ENCODE measurements around the gene USP9X.
"Not testable (repeated sequence)": the region's sequence is repeated elsewhere in the genome, so short reads cannot be mapped to it uniquely, and the experiment has no call there.

USP9X gene

GRCh38 chrX:41259516-41259915 lies 174.3 kb downstream of the USP9X start:
- 89% methylated on average over 13 of the region's 13 CpGs for WGBS (ENCODE audit: insufficient coverage)
- Histone ChIP-seq H3K36me3 (ENCODE audit: control insufficient read depth in 4 of 4, insufficient read depth in 4 of 4, low read length in 3 of 4) (no peaks in the 10 kb centered on the region), H3K9me3 (ENCODE audit: control extremely low read depth in 1 of 5, control insufficient read depth in 4 of 5, insufficient read depth in 2 of 5, low read depth in 1 of 5, low read length in 4 of 5) (peaks cover 0 to 3% (median 0%) of the 10 kb centered on the region in 5 experiments), H3K27ac (ENCODE audit: insufficient read depth in 1 of 2, low read depth in 1 of 2, low read length in 2 of 2, poor library complexity in 1 of 2, severe bottlenecking in 2 of 2) (no peak overlapping the region), H3K4me3 (ENCODE audit: control insufficient read depth in 1 of 7, extremely low read depth in 1 of 7, insufficient read depth in 4 of 7, low read depth in 2 of 7, low read length in 6 of 7) (no peak overlapping the region), H3K4me1 (ENCODE audit: control extremely low read depth in 1 of 4, control insufficient read depth in 4 of 4, insufficient read depth in 4 of 4, low read length in 3 of 4) (peaks cover 5 to 12% (median 9%) of the 10 kb centered on the region in 4 experiments), H3K27me3 (replicated peaks in 2 of 5; ENCODE audit: control insufficient read depth in 4 of 5, insufficient read depth in 5 of 5, low read length in 4 of 5) (peaks cover 0 to 7% (median 0%) of the 10 kb centered on the region in 5 experiments)
- CTCF ChIA-PET: interaction anchor here (1.6 kb wide), 1 partner anchor 33 kb away, joined by 5 read pairs; no protein-coding TSS in a partner anchor
- POLR2A ChIA-PET: no interaction called here
- DNase-seq: no peak

DNA sequence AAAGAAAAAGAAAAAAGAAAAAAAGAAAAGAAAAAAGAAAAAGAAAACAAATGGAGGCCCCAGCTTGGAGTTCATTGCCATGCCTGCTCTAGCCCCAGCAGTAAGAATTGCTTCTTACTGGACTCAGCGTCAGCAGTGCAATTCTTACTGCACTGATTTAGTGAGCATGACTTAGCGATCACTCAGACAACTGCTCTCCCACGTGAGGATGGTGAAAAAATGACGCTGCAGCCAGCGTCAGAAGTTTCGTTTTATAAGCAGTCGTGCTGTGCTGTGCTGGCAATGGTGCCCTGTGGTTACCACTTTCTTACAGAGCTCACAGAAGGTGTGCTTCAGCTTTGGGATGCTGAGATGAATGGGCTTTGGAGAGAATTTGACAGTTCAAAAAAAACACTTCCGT lies 180.4 kb downstream of the USP9X start:
- ChIA-PET CTCF (no interaction called here), POLR2A (no interaction called here)
- no peaks in the 10 kb centered on the region for H3K36me3 ChIP-seq (ENCODE audit: control insufficient read depth in 4 of 4, insufficient read depth in 4 of 4, low read length in 3 of 4)
- no peak overlapping the region for H3K27ac ChIP-seq (ENCODE audit: insufficient read depth in 1 of 2, low read depth in 1 of 2, low read length in 2 of 2, poor library complexity in 1 of 2, severe bottlenecking in 2 of 2)
- H3K9me3 ChIP-seq (ENCODE audit: control extremely low read depth in 1 of 5, control insufficient read depth in 4 of 5, insufficient read depth in 2 of 5, low read depth in 1 of 5, low read length in 4 of 5): peaks cover 0 to 3% (median 0%) of the 10 kb centered on the region in 5 experiments
- WGBS (ENCODE audit: insufficient coverage): 43% methylated on average over 7 of the region's 8 CpGs
- peaks cover 0 to 11% (median 0%) of the 10 kb centered on the region in 5 experiments for H3K27me3 ChIP-seq (replicated peaks in 2 of 5; ENCODE audit: control insufficient read depth in 4 of 5, insufficient read depth in 5 of 5, low read length in 4 of 5)
- DNase-seq: peak; percentile 75 to 94 (median 92)
- peaks cover 0 to 2% (median 0%) of the 10 kb centered on the region in 4 experiments for H3K4me1 ChIP-seq (ENCODE audit: control extremely low read depth in 1 of 4, control insufficient read depth in 4 of 4, insufficient read depth in 4 of 4, low read length in 3 of 4)
- peak overlapping the region in 2 of 7 experiments; percentile 6 to 38 for H3K4me3 ChIP-seq (ENCODE audit: control insufficient read depth in 1 of 7, extremely low read depth in 1 of 7, insufficient read depth in 4 of 7, low read depth in 2 of 7, low read length in 6 of 7)

DNA sequence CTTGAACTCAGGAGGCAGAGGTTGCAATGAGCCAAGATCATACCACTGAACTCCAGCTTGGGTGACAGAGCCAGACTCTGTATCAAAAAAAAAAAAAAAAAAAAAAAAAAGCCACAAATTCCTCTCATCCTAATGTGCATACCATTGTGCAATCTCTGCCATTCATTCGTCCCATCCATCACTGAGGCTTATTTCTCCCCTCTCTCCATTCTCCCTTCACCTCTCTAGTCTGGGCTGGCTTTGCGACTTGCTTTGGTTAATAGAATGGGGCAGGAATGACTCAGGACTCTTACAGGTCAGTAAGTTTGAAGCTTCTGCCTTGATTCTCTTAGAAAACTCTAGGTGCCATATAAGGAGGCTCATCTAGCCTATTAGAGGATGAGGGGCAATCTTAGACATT lies 188.4 kb downstream of the USP9X start:
- ChIA-PET CTCF (interaction anchor here (1.1 kb wide), 1 partner anchor 55 kb away, joined by 3 read pairs; no protein-coding TSS in a partner anchor), POLR2A (no interaction called here)
- no peaks in the 10 kb centered on the region for H3K36me3 ChIP-seq (ENCODE audit: control insufficient read depth in 4 of 4, insufficient read depth in 4 of 4, low read length in 3 of 4)
- H3K27ac ChIP-seq (ENCODE audit: insufficient read depth in 1 of 2, low read depth in 1 of 2, low read length in 2 of 2, poor library complexity in 1 of 2, severe bottlenecking in 2 of 2): no peak overlapping the region
- 100% methylated on average over 1 of the region's 2 CpGs for WGBS (ENCODE audit: insufficient coverage)
- peaks cover 0 to 34% (median 0%) of the 10 kb centered on the region in 5 experiments for H3K27me3 ChIP-seq (replicated peaks in 2 of 5; ENCODE audit: control insufficient read depth in 4 of 5, insufficient read depth in 5 of 5, low read length in 4 of 5)
- peaks cover 0 to 13% (median 12%) of the 10 kb centered on the region in 4 experiments for H3K4me1 ChIP-seq (ENCODE audit: control extremely low read depth in 1 of 4, control insufficient read depth in 4 of 4, insufficient read depth in 4 of 4, low read length in 3 of 4)
- no peaks in the 10 kb centered on the region for H3K9me3 ChIP-seq (ENCODE audit: control extremely low read depth in 1 of 5, control insufficient read depth in 4 of 5, insufficient read depth in 2 of 5, low read depth in 1 of 5, low read length in 4 of 5)
- DNase-seq: no peak
- H3K4me3 ChIP-seq (ENCODE audit: control insufficient read depth in 1 of 7, extremely low read depth in 1 of 7, insufficient read depth in 4 of 7, low read depth in 2 of 7, low read length in 6 of 7): no peak overlapping the region

- Histone ChIP-seq H3K27ac (ENCODE audit: insufficient read depth in 1 of 2, low read depth in 1 of 2, low read length in 2 of 2, poor library complexity in 1 of 2, severe bottlenecking in 2 of 2) (peak overlapping the region; percentile 30 to 66), H3K27me3 (replicated peaks in 2 of 5; ENCODE audit: control insufficient read depth in 4 of 5, insufficient read depth in 5 of 5, low read length in 4 of 5) (peaks cover 0 to 31% (median 0%) of the 10 kb centered on the region in 5 experiments), H3K4me1 (ENCODE audit: control extremely low read depth in 1 of 4, control insufficient read depth in 4 of 4, insufficient read depth in 4 of 4, low read length in 3 of 4) (peaks cover 0 to 13% (median 12%) of the 10 kb centered on the region in 4 experiments), H3K4me3 (ENCODE audit: control insufficient read depth in 1 of 7, extremely low read depth in 1 of 7, insufficient read depth in 4 of 7, low read depth in 2 of 7, low read length in 6 of 7) (peak overlapping the region; percentile 46 to 83 (median 73)), H3K36me3 (ENCODE audit: control insufficient read depth in 4 of 4, insufficient read depth in 4 of 4, low read length in 3 of 4) (no peaks in the 10 kb centered on the region), H3K9me3 (ENCODE audit: control extremely low read depth in 1 of 5, control insufficient read depth in 4 of 5, insufficient read depth in 2 of 5, low read depth in 1 of 5, low read length in 4 of 5) (peaks cover 0 to 3% (median 0%) of the 10 kb centered on the region in 5 experiments)
- peak; percentile 63 to 84 (median 78) for DNase-seq
- WGBS (ENCODE audit: insufficient coverage): 3% methylated on average over 39 of the region's 54 CpGs
- ChIA-PET CTCF (interaction anchor here (1.1 to 1.5 kb wide), 2 partner anchors 13 to 17 kb away, joined by 3 to 5 read pairs; no protein-coding TSS in a partner anchor), POLR2A (no interaction called here)
These were observed 190.7 kb downstream of the USP9X start for GRCh38 chrX:41275661-41276609.

- peak in 2 of 3 donors; percentile 22 to 38 for DNase-seq
- Histone ChIP-seq H3K36me3 (ENCODE audit: control insufficient read depth in 4 of 4, insufficient read depth in 4 of 4, low read length in 3 of 4) (no peaks in the 10 kb centered on the region), H3K4me1 (ENCODE audit: control extremely low read depth in 1 of 4, control insufficient read depth in 4 of 4, insufficient read depth in 4 of 4, low read length in 3 of 4) (peaks cover 0 to 13% (median 12%) of the 10 kb centered on the region in 4 experiments), H3K4me3 (ENCODE audit: control insufficient read depth in 1 of 7, extremely low read depth in 1 of 7, insufficient read depth in 4 of 7, low read depth in 2 of 7, low read length in 6 of 7) (peak overlapping the region in 6 of 7 experiments; percentile 67 to 83 (median 74)), H3K9me3 (ENCODE audit: control extremely low read depth in 1 of 5, control insufficient read depth in 4 of 5, insufficient read depth in 2 of 5, low read depth in 1 of 5, low read length in 4 of 5) (peaks cover 0 to 3% (median 0%) of the 10 kb centered on the region in 5 experiments), H3K27me3 (replicated peaks in 2 of 5; ENCODE audit: control insufficient read depth in 4 of 5, insufficient read depth in 5 of 5, low read length in 4 of 5) (peaks cover 0 to 27% (median 0%) of the 10 kb centered on the region in 5 experiments), H3K27ac (ENCODE audit: insufficient read depth in 1 of 2, low read depth in 1 of 2, low read length in 2 of 2, poor library complexity in 1 of 2, severe bottlenecking in 2 of 2) (peak overlapping the region; percentile 30 to 66)
- POLR2A ChIA-PET: no interaction called here
- CTCF ChIA-PET: interaction anchor here (0.7 to 1.1 kb wide), 3 partner anchors 14 to 282 kb away, joined by 3 read pairs; no protein-coding TSS in a partner anchor
- 22% methylated on average over 11 of the region's 19 CpGs for WGBS (ENCODE audit: insufficient coverage)
These were observed 191.6 kb downstream of the USP9X start for GRCh38 chrX:41276661-41277506.

- H3K36me3 ChIP-seq (ENCODE audit: control insufficient read depth in 4 of 4, insufficient read depth in 4 of 4, low read length in 3 of 4); H3K4me1 ChIP-seq (ENCODE audit: control extremely low read depth in 1 of 4, control insufficient read depth in 4 of 4, insufficient read depth in 4 of 4, low read length in 3 of 4); DNase-seq; H3K4me3 ChIP-seq (ENCODE audit: control insufficient read depth in 1 of 7, extremely low read depth in 1 of 7, insufficient read depth in 4 of 7, low read depth in 2 of 7, low read length in 6 of 7); POLR2A ChIA-PET; H3K9me3 ChIP-seq (ENCODE audit: control extremely low read depth in 1 of 5, control insufficient read depth in 4 of 5, insufficient read depth in 2 of 5, low read depth in 1 of 5, low read length in 4 of 5); H3K27ac ChIP-seq (ENCODE audit: insufficient read depth in 1 of 2, low read depth in 1 of 2, low read length in 2 of 2, poor library complexity in 1 of 2, severe bottlenecking in 2 of 2): not testable (repeated sequence)
- no CpG with 5 or more reads among the region's 5 CpGs for WGBS (ENCODE audit: insufficient coverage)
- peaks cover 0 to 12% (median 0%) of the 10 kb centered on the region in 5 experiments for H3K27me3 ChIP-seq (replicated peaks in 2 of 5; ENCODE audit: control insufficient read depth in 4 of 5, insufficient read depth in 5 of 5, low read length in 4 of 5)
- CTCF ChIA-PET: interaction anchor here (1.1 kb wide), 1 partner anchor 140 kb away, joined by 3 read pairs; no protein-coding TSS in a partner anchor
These were observed 197.1 kb downstream of the USP9X start for GRCh38 chrX:41282307-41282706.

Data from common myeloid progenitor, CD34-positive (primary cell).